K562 (cell line): ENCODE results near the gene CDKN2D. TPM values are rescaled to one million over a fixed set of nuclear protein-coding genes. Genes with fewer than 3 reads are reported as not detected.

Source experiments
- ERF ChIP-seq: fragments of 450-650 bp; formaldehyde crosslinking; IDR thresholded peaks from 2 replicates; pipeline ENCODE4 v1.4.0; 2020; ENCODE audit warnings: mild to moderate bottlenecking, mixed read lengths
- FUS ChIP-seq: fragments of 200-400 bp; formaldehyde crosslinking; optimal IDR thresholded peaks from 2 replicates; pipeline ENCODE3; 2017; ENCODE audit warnings: low read depth, low read length
- KLF1 ChIP-seq: fragments of 450-650 bp; IDR thresholded peaks from 2 replicates; pipeline ENCODE4 v1.6.1; 2016; ENCODE audit warnings: missing genetic modification characterization, missing compliant biosample characterization
- PCBP1 ChIP-seq: fragments of 200-400 bp; formaldehyde crosslinking; IDR thresholded peaks from 2 replicates; pipeline ENCODE4 v1.6.1; 2018; ENCODE audit warnings: mild to moderate bottlenecking, low read depth, low read length; ENCODE audit not compliant: poor library complexity, severe bottlenecking
- POLR3A ChIP-seq: IDR thresholded peaks from 2 replicates; pipeline ENCODE4 v1.6.1; 2011; ENCODE audit warnings: borderline replicate concordance, mild to moderate bottlenecking, moderate library complexity; ENCODE audit not compliant: insufficient read length, insufficient read depth; ENCODE audit errors: extremely low read depth
- SMC3 ChIP-seq: conservative IDR thresholded peaks from 2 replicates; pipeline ENCODE4 v1.6.1; 2011; ENCODE audit warnings: low read depth, low read length, improper control_type of control experiment; ENCODE audit not compliant: insufficient read depth
- STAT6 ChIP-seq: sonication (generic); formaldehyde crosslinking; IDR thresholded peaks from 2 replicates; pipeline ENCODE4 v1.8.1; 2023; ENCODE audit warnings: mild to moderate bottlenecking, missing genetic modification reagents
- TCF7L2 ChIP-seq: fragments of 150-350 bp; IDR thresholded peaks from 2 replicates; pipeline ENCODE4 v1.6.1; 2016; ENCODE audit warnings: low read depth, mild to moderate bottlenecking, low read length, moderate library complexity
- ZNF124 ChIP-seq: sonication (generic); formaldehyde crosslinking; IDR thresholded peaks from 2 replicates; pipeline ENCODE4 v1.8.1; 2022; ENCODE audit warnings: missing genetic modification reagents
- ZNF764 ChIP-seq: fragments of 250-450 bp; sonication (Bioruptor Pico); IDR thresholded peaks from 2 replicates; pipeline ENCODE4 v1.4.0; 2020; ENCODE audit warnings: low read depth, mild to moderate bottlenecking, moderate library complexity
- polyA plus RNA-seq, 8 experiments: library from polyadenylated mRNA; depleted of rRNA in 4 of 8; stranded (reverse) in 5 of 8; unstranded in 3 of 8; fragments of >200 nt; fragmentation: Nextera tagmentation in 2 of 8; fragmentation: Illumina TruSeq in 1 of 8; extraction: Ambion mirVana in 2 of 8; extraction: Trizol in 1 of 8; gene quantifications; 2 replicates each; pipeline versions ENCODE4 v1.2.1 to v1.2.3, GENCODE V29; 2011 to 2014; ENCODE audit warnings: inconsistent platforms in 1 of 8, missing spikeins in 1 of 8
- total RNA-seq, 7 experiments: library from RNA; depleted of rRNA in 6 of 7; stranded (reverse); fragments of >200 nt in 6 of 7; fragmentation: Illumina TruSeq in 2 of 7; extraction: Trizol in 2 of 7; gene quantifications; 2 replicates each; pipeline versions ENCODE4 v1.2.1 to v1.2.3, GENCODE V29; 2011 to 2021; ENCODE audit warnings: low replicate concordance in 1 of 7
- TF ChIP-seq, protein P1 (sequence below): sonication (generic); formaldehyde crosslinking; IDR thresholded peaks from 2 replicates; pipeline ENCODE4 v1.8.0; 2022; ENCODE audit warnings: missing genetic modification reagents, mild to moderate bottlenecking, borderline replicate concordance
- TF ChIP-seq, protein P2 (sequence below): sonication (generic); formaldehyde crosslinking; IDR thresholded peaks from 2 replicates; pipeline ENCODE4 v1.9.0; 2022; ENCODE audit warnings: mild to moderate bottlenecking, missing genetic modification reagents
- TF ChIP-seq, protein P3 (sequence below), 2 experiments: fragments of 450-650 bp; conservative IDR thresholded peaks; 2 replicates each; pipeline ENCODE4 v1.6.1; 2017; ENCODE audit warnings: mild to moderate bottlenecking in 2 of 2, moderate library complexity in 2 of 2

CDKN2D gene
- total and polyA plus RNA-seq, 9 of the 15 experiments (the other 6 are each of a cell fraction or from before 2014, with no cell fraction given): 0.41 to 8.2 (median 3.7) TPM

DNA sequence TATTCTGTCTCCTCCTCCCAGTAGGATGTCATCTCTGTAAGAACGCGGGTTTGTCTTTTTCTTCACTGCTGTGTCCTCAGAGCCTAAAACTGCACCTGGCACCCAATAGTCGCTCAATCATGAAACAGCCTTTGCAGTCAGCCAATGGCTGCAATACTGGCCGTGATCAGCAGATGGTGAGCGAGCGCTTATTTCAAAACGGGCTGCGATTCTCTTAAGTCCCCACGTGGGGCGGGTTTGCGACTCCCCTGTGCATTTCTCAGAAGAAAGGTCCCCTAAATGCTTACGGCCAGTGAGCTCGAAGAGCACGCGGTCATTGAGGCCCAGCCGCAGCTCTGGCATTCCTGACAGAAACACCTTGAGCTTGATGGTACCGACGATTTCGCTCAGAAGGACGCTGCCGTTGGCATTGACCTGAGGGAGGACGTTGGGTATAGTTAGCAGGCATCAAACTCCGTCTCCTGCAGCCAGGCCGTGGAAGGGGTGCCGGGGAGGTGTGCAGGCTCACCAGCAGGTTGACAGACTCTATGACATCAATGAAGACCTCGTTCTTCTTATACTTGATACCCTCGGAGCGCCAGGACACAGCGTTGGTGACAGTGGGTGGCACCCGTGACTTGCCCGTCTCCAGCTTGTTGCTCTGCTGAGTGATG, 12.3 kb upstream of the CDKN2D start (continued):
- TF ChIP-seq KLF1: no peak
- TF ChIP-seq SMC3: peak; percentile 100
- TF ChIP-seq STAT6 (CRISPR knock-in tag): 0 out of 2 replicates have a peak, but pooled peaks have one; percentile 47
- TF ChIP-seq POLR3A: no peak
- TF ChIP-seq ZNF764 (CRISPR knock-in tag): no peak
- TF ChIP-seq ERF (CRISPR knock-in tag): no peak
- no peak for TF ChIP-seq FUS
- no peak for TF ChIP-seq PCBP1
- TF ChIP-seq ZNF124 (CRISPR knock-in tag): no peak
- TF ChIP-seq, protein P1, sequence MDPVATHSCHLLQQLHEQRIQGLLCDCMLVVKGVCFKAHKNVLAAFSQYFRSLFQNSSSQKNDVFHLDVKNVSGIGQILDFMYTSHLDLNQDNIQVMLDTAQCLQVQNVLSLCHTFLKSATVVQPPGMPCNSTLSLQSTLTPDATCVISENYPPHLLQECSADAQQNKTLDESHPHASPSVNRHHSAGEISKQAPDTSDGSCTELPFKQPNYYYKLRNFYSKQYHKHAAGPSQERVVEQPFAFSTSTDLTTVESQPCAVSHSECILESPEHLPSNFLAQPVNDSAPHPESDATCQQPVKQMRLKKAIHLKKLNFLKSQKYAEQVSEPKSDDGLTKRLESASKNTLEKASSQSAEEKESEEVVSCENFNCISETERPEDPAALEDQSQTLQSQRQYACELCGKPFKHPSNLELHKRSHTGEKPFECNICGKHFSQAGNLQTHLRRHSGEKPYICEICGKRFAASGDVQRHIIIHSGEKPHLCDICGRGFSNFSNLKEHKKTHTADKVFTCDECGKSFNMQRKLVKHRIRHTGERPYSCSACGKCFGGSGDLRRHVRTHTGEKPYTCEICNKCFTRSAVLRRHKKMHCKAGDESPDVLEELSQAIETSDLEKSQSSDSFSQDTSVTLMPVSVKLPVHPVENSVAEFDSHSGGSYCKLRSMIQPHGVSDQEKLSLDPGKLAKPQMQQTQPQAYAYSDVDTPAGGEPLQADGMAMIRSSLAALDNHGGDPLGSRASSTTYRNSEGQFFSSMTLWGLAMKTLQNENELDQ (CRISPR knock-in tag): no peak
- TF ChIP-seq, protein P2, sequence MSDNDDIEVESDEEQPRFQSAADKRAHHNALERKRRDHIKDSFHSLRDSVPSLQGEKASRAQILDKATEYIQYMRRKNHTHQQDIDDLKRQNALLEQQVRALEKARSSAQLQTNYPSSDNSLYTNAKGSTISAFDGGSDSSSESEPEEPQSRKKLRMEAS: peak; percentile 90
- TF ChIP-seq, protein P3, sequence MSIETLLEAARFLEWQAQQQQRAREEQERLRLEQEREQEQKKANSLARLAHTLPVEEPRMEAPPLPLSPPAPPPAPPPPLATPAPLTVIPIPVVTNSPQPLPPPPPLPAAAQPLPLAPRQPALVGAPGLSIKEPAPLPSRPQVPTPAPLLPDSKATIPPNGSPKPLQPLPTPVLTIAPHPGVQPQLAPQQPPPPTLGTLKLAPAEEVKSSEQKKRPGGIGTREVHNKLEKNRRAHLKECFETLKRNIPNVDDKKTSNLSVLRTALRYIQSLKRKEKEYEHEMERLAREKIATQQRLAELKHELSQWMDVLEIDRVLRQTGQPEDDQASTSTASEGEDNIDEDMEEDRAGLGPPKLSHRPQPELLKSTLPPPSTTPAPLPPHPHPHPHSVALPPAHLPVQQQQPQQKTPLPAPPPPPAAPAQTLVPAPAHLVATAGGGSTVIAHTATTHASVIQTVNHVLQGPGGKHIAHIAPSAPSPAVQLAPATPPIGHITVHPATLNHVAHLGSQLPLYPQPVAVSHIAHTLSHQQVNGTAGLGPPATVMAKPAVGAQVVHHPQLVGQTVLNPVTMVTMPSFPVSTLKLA (conservative IDR thresholded peaks at IDR 0.05): peak; percentile 59 to 79
- TF ChIP-seq TCF7L2: no peak
